IMR-90 (cell line): ENCODE measurements around the gene TMEM271.

ENCODE experiments used
- CEBPB ChIP-seq: IDR thresholded peaks from 2 replicates; pipeline ENCODE4 v1.6.1; 2012; ENCODE audit warnings: low read depth, low read length, improper control_type of control experiment
- CTCF ChIP-seq: conservative IDR thresholded peaks from 2 replicates; pipeline ENCODE4 v1.5.1; 2012; ENCODE audit warnings: mild to moderate bottlenecking, low read depth, low read length, improper control_type of control experiment
- FOS ChIP-seq: fragments of 150-350 bp; IDR thresholded peaks from 2 replicates; pipeline ENCODE4 v1.6.1; 2016; ENCODE audit warnings: low read depth, low read length
- MXI1 ChIP-seq: IDR thresholded peaks from 2 replicates; pipeline ENCODE4 v1.6.1; 2012; ENCODE audit warnings: low read depth, mild to moderate bottlenecking, low read length, moderate library complexity, borderline replicate concordance
- POLR2A ChIP-seq: IDR thresholded peaks from 2 replicates; pipeline ENCODE4 v1.6.1; 2012; ENCODE audit warnings: mild to moderate bottlenecking, low read depth, low read length
- RAD21 ChIP-seq: IDR thresholded peaks from 2 replicates; pipeline ENCODE4 v1.6.1; 2012; ENCODE audit warnings: low read length, improper control_type of control experiment
- RCOR1 ChIP-seq: IDR thresholded peaks from 2 replicates; pipeline ENCODE4 v1.6.1; 2012; ENCODE audit warnings: mild to moderate bottlenecking, low read length, improper control_type of control experiment; ENCODE audit not compliant: insufficient replicate concordance
- SMC3 ChIP-seq: fragments of 150-350 bp; IDR thresholded peaks from 2 replicates; pipeline ENCODE4 v1.6.1; 2016; ENCODE audit warnings: low read depth, mild to moderate bottlenecking, antibody characterized with exemption, low read length, moderate library complexity
- USF2 ChIP-seq: fragments of 150-350 bp; IDR thresholded peaks from 2 replicates; pipeline ENCODE4 v1.6.1; 2017; ENCODE audit warnings: mild to moderate bottlenecking, antibody characterized with exemption, low read length, low read depth

- TF ChIP-seq CTCF: no peak
- TF ChIP-seq FOS: no peak
- no peak for TF ChIP-seq MXI1
- TF ChIP-seq POLR2A: no peak
- no peak for TF ChIP-seq SMC3
- TF ChIP-seq RCOR1: no peak
- TF ChIP-seq RAD21: no peak
- TF ChIP-seq CEBPB: no peak
- TF ChIP-seq USF2: no peak
These were observed 5.3 kb downstream of the TMEM271 start for GRCh38 chr4:570754-571153.
